Measurements from ENCODE around the gene CFAP73. TPM values are rescaled to one million over a fixed set of nuclear protein-coding genes. Genes with fewer than 3 reads are reported as not detected.
A peak's percentile ranks its signal among the peaks of the same experiment; 100 is the strongest.

CFAP73 gene
- polyA plus RNA-seq, 3 donors = 1.2 to 2.2 (median 1.4) TPM

GRCh38 chr12:113162102-113163029 is 12.8 kb downstream of the CFAP73 start:
- DNase-seq = no peak

- DNase-seq = no peak
Observed at GRCh38 chr12:113163030-113163360, 13.5 kb downstream of the CFAP73 start.

GRCh38 chr12:113164014-113164413 is 14.5 kb downstream of the CFAP73 start:
- DNase-seq = no peak

GRCh38 chr12:113165521-113166450 is 16.3 kb downstream of the CFAP73 start:
- DNase-seq = no peak

- DNase-seq = no peak
Observed at GRCh38 chr12:113167868-113168267, 18.3 kb downstream of the CFAP73 start.

- no peak for DNase-seq
Observed at GRCh38 chr12:113169697-113170096, 20.2 kb downstream of the CFAP73 start.

- no peak for DNase-seq
Observed at GRCh38 chr12:113170457-113170856, 20.9 kb downstream of the CFAP73 start.

GRCh38 chr12:113170926-113171325 is 21.4 kb downstream of the CFAP73 start:
- no peak for DNase-seq

- no peak for DNase-seq
Observed at GRCh38 chr12:113171543-113171942, 22.0 kb downstream of the CFAP73 start.

GRCh38 chr12:113172185-113172584 is 22.7 kb downstream of the CFAP73 start:
- DNase-seq = no peak

GRCh38 chr12:113173081-113173698 is 23.7 kb downstream of the CFAP73 start:
- no peak for DNase-seq

GRCh38 chr12:113174461-113175384 is 25.2 kb downstream of the CFAP73 start:
- DNase-seq = peak; percentile 45

- no peak for DNase-seq
Observed at GRCh38 chr12:113179023-113179422, 29.5 kb downstream of the CFAP73 start.

- DNase-seq = no peak
Observed at GRCh38 chr12:113180333-113180732, 30.8 kb downstream of the CFAP73 start.

- no peak for DNase-seq
Observed at GRCh38 chr12:113181975-113182374, 32.5 kb downstream of the CFAP73 start.

- no peak for DNase-seq
Observed at GRCh38 chr12:113183030-113183589, 33.6 kb downstream of the CFAP73 start.

GRCh38 chr12:113184098-113184899 is 34.8 kb downstream of the CFAP73 start:
- DNase-seq = no peak

- DNase-seq = peak; percentile 86
Observed at GRCh38 chr12:113184900-113185179, 35.3 kb downstream of the CFAP73 start.

GRCh38 chr12:113185180-113186032 is 35.9 kb downstream of the CFAP73 start, which contains the start of the genes DDX54 and RITA1:
TSS of gene DDX54 (minus strand) at chr12:113185478. CDS start at chr12:113185451, 27 bp downstream.
TSS of gene RITA1 (plus strand) at chr12:113185721. CDS start at chr12:113186747, 1,026 bp downstream.
- peak; percentile 81 for DNase-seq

Measured in renal pelvis (tissue), 4 donors.